Breast epithelium (tissue), 3 donors: ENCODE results near the gene AK5.

Source experiments
- CTCF ChIP-seq, 3 donors: fragments of 450-650 bp; IDR thresholded peaks; one replicate each; pipeline ENCODE4 v1.5.1; 2016 to 2017; ENCODE audit warnings: antibody characterized with exemption in 3 of 3, mild to moderate bottlenecking in 3 of 3, moderate library complexity in 3 of 3
- POLR2A ChIP-seq: fragments of 450-650 bp; IDR thresholded peaks from one replicate; pipeline ENCODE4 v1.6.1; 2016; ENCODE audit warnings: antibody characterized with exemption, mild to moderate bottlenecking, moderate library complexity
- POLR2AphosphoS5 ChIP-seq, 3 donors: sonication (generic); formaldehyde crosslinking; IDR thresholded peaks; one replicate each; pipeline ENCODE4 v1.6.1; 2017; ENCODE audit warnings: antibody characterized with exemption in 3 of 3

GRCh38 chr1:77506771-77507170 is 225.0 kb downstream of the AK5 start:
- TF ChIP-seq CTCF (IDR thresholded peaks at IDR 0.05) = no peak
- no peak for TF ChIP-seq POLR2AphosphoS5 (IDR thresholded peaks at IDR 0.05)
- TF ChIP-seq POLR2A = no peak
